Measurements from ENCODE around the gene KCNAB1. TPM values are rescaled to one million over a fixed set of nuclear protein-coding genes. Genes with fewer than 3 reads are reported as not detected.

Gene KCNAB1
- total and polyA plus RNA-seq, 4 donors = 8.9 to 45.8 (median 17.8) TPM

DNA sequence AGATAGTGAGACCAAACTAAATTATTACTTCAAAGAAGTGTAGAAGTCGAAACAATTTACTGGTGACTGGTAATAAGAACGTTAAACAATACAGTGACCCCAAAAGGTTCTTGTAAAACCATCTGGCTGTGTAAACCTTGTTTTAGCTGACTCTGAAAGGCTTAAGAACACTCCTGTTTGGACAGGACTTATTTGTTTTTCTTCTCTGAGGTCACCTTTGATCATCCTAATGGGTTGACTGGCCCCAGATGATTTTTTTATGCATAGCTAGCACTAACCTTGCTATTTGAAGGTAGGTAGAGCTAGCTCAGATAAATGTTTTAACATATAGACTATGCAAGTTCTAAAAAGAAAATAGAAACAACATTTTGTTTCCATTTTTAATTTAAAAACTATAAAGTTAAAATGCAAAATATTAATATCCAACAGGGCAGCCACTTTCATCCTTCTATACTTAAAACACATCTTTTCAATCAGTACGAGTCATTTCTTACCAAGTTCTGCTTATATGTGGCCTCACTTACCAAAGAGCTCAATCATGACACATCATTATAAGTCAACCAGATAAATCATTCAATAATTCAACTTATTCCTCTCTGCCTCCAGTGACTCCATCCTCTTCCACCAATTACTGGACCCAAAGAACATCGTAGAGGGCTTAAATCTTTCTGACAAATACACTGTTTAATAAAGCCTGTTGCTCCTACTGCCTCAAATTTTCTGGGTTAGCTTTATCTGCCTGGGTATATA, 275.8 kb downstream of the KCNAB1 start:
- 95% methylated on average over 4 of the region's 4 CpGs for WGBS, 2 donors
- no peaks in the 10 kb centered on the region for H3K9me3 ChIP-seq (ENCODE audit: control insufficient read depth, low read length)
- H3K36me3 ChIP-seq (ENCODE audit: control insufficient read depth in 1 of 2, insufficient read depth in 2 of 2, low read length in 1 of 2) = no peaks in the 10 kb centered on the region
- H3K4me1 ChIP-seq (ENCODE audit: control insufficient read depth in 1 of 2, insufficient read depth in 2 of 2, low read length in 2 of 2) = peaks cover 0 to 2% of the 10 kb centered on the region in 2 donors
- no peaks in the 10 kb centered on the region for H3K27me3 ChIP-seq (ENCODE audit: control insufficient read depth in 1 of 2, insufficient read depth in 2 of 2, low read length in 1 of 2)
- DNase-seq (no peak), ATAC-seq (ENCODE audit: low FRiP score) (no peak)
- H3K4me3 ChIP-seq (ENCODE audit: low read length in 2 of 2) = no peak overlapping the region
- no peak overlapping the region for H3K27ac ChIP-seq (ENCODE audit: low read depth in 1 of 2, low read length in 2 of 2)
- intact Hi-C loops (cut with DNase I) = no loop called here

DNA sequence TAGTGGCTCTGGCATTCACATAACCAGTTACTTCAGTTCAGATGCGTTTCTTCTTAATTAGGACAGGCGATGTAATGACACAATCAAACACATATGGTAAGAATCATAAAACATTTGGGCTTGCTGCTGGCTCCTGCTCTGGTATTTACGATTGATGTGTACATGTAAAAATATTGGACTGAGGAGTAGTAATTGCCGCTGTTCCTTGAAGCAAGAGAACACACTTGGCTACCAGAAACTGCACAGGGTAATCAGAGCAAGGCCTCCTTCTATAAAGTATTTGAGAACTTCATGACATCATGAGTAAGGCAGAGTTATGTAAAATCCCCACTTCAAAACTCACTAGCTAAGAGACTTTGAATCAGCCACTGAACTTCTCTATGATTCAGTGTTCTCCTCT, 276.5 kb downstream of the KCNAB1 start:
- Histone ChIP-seq H3K27ac (ENCODE audit: low read depth in 1 of 2, low read length in 2 of 2) (no peak overlapping the region), H3K4me3 (ENCODE audit: low read length in 2 of 2) (no peak overlapping the region), H3K9me3 (ENCODE audit: control insufficient read depth, low read length) (no peaks in the 10 kb centered on the region), H3K36me3 (ENCODE audit: control insufficient read depth in 1 of 2, insufficient read depth in 2 of 2, low read length in 1 of 2) (no peaks in the 10 kb centered on the region), H3K27me3 (ENCODE audit: control insufficient read depth in 1 of 2, insufficient read depth in 2 of 2, low read length in 1 of 2) (no peaks in the 10 kb centered on the region), H3K4me1 (ENCODE audit: control insufficient read depth in 1 of 2, insufficient read depth in 2 of 2, low read length in 2 of 2) (peaks cover 0 to 7% of the 10 kb centered on the region in 2 donors)
- no peak for DNase-seq
- no peak for ATAC-seq (ENCODE audit: low FRiP score)
- intact Hi-C loops (cut with DNase I) = no loop called here
- 95 to 96% methylated on average over 4 of the region's 4 CpGs for WGBS, 2 donors

DNA sequence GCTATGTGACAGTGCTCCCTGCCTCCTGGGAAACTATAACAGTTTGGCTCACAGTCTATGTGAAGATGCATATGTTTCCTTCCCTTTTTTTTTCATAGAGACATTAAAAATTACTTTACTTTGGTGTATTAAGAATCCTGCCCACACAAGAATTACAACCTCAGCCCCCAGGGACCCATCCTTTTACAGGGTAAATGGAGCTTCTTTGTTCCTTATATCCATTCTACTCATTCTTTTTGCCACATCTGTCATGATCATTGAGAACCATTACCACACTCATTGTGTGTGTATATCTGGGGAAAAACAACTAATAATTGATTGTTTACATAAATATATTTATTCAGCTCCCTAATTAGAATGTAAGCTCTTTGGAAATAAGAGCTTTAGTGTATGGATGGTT, 277.2 kb downstream of the KCNAB1 start:
- DNase-seq (no peak), ATAC-seq (ENCODE audit: low FRiP score) (no peak)
- no peaks in the 10 kb centered on the region for H3K9me3 ChIP-seq (ENCODE audit: control insufficient read depth, low read length)
- no peak overlapping the region for H3K4me3 ChIP-seq (ENCODE audit: low read length in 2 of 2)
- peaks cover 0 to 7% of the 10 kb centered on the region in 2 donors for H3K4me1 ChIP-seq (ENCODE audit: control insufficient read depth in 1 of 2, insufficient read depth in 2 of 2, low read length in 2 of 2)
- H3K27me3 ChIP-seq (ENCODE audit: control insufficient read depth in 1 of 2, insufficient read depth in 2 of 2, low read length in 1 of 2) = no peaks in the 10 kb centered on the region
- no peak overlapping the region for H3K27ac ChIP-seq (ENCODE audit: low read depth in 1 of 2, low read length in 2 of 2)
- intact Hi-C loops (cut with DNase I) = no loop called here
- H3K36me3 ChIP-seq (ENCODE audit: control insufficient read depth in 1 of 2, insufficient read depth in 2 of 2, low read length in 1 of 2) = no peaks in the 10 kb centered on the region

DNA sequence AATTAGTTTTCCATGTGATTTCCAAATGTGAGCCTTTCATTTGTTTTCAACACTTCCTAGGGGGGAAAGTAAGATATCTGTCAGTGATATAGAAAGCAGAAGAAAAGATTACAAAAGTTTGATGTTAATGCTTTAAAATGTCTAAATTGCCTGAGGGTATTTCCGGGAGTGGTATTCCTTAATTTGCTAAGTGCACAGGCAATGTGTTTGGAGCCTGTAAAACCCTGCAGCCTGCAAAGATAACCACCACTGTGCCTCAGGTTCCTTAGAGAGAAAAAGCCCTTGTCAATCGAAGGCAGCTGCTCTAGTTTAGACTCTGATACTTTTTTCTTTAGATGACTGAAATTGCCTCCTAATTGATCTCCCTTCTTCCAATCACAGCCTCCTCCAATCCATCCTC, 279.7 kb downstream of the KCNAB1 start:
- Histone ChIP-seq H3K27ac (ENCODE audit: low read depth in 1 of 2, low read length in 2 of 2) (no peak overlapping the region), H3K9me3 (ENCODE audit: control insufficient read depth, low read length) (peaks cover under 1% of the 10 kb centered on the region), H3K36me3 (ENCODE audit: control insufficient read depth in 1 of 2, insufficient read depth in 2 of 2, low read length in 1 of 2) (no peaks in the 10 kb centered on the region), H3K27me3 (ENCODE audit: control insufficient read depth in 1 of 2, insufficient read depth in 2 of 2, low read length in 1 of 2) (no peaks in the 10 kb centered on the region), H3K4me3 (ENCODE audit: low read length in 2 of 2) (no peak overlapping the region), H3K4me1 (ENCODE audit: control insufficient read depth in 1 of 2, insufficient read depth in 2 of 2, low read length in 2 of 2) (peaks cover 0 to 5% of the 10 kb centered on the region in 2 donors)
- ATAC-seq (ENCODE audit: low FRiP score) (no peak), DNase-seq (no peak)
- 91 to 93% methylated on average over 2 of the region's 2 CpGs for WGBS, 2 donors
- intact Hi-C loops (cut with DNase I) = no loop called here

DNA sequence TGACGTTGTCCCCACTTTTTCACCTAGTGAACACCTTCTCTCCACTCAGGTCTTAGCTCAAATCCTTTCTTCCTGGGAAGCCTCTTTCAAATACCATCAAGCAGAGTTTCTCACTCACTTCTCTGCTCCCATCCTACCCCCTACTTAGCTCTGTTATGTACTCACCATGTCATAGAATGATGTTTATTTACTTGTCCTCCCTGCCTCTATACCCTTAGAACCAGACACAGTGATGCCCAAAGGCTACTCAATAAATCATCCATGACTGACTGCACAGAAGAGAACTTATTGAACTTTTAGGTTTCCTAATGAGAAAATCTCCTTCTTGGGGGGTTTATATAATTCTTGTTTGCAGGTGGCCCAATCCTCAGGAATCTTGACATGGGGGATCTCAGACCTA, 280.4 kb downstream of the KCNAB1 start:
- no peak for DNase-seq

DNA sequence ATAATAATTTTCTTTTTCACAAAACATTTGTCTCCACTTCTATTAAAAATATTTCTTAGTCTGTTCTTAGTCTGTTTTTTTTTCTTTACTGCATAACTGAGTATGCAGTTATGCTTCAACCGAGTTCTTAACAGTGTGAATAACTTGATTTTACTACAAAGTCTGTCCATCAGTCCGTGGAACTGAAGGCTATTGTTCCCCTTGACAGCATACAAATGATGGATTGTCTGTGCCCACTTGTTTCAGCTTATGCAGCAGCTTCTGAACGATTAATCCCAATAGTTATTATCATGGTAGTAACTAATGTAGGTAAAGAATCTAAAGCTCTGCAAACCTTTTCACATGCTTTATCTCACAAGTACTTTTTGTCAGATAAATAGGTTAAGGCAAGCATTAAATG, 283.8 kb downstream of the KCNAB1 start:
- DNase-seq (no peak), ATAC-seq (ENCODE audit: low FRiP score) (no peak)
- H3K4me1 ChIP-seq (ENCODE audit: control insufficient read depth in 1 of 2, insufficient read depth in 2 of 2, low read length in 2 of 2) = peaks cover 0 to 5% of the 10 kb centered on the region in 2 donors
- 52% methylated on average over 3 of the region's 3 CpGs for WGBS, 2 donors
- intact Hi-C loops (cut with DNase I) = no loop called here
- peaks cover 1% of the 10 kb centered on the region for H3K9me3 ChIP-seq (ENCODE audit: control insufficient read depth, low read length)
- no peaks in the 10 kb centered on the region for H3K36me3 ChIP-seq (ENCODE audit: control insufficient read depth in 1 of 2, insufficient read depth in 2 of 2, low read length in 1 of 2)
- no peak overlapping the region for H3K27ac ChIP-seq (ENCODE audit: low read depth in 1 of 2, low read length in 2 of 2)
- no peak overlapping the region for H3K4me3 ChIP-seq (ENCODE audit: low read length in 2 of 2)
- H3K27me3 ChIP-seq (ENCODE audit: control insufficient read depth in 1 of 2, insufficient read depth in 2 of 2, low read length in 1 of 2) = no peaks in the 10 kb centered on the region

More for the DNA sequence above, 280.4 kb downstream of the KCNAB1 start:
- Histone ChIP-seq H3K27ac (ENCODE audit: low read depth in 1 of 2, low read length in 2 of 2) (no peak overlapping the region), H3K4me3 (ENCODE audit: low read length in 2 of 2) (no peak overlapping the region), H3K36me3 (ENCODE audit: control insufficient read depth in 1 of 2, insufficient read depth in 2 of 2, low read length in 1 of 2) (no peaks in the 10 kb centered on the region), H3K4me1 (ENCODE audit: control insufficient read depth in 1 of 2, insufficient read depth in 2 of 2, low read length in 2 of 2) (peaks cover 0 to 5% of the 10 kb centered on the region in 2 donors), H3K27me3 (ENCODE audit: control insufficient read depth in 1 of 2, insufficient read depth in 2 of 2, low read length in 1 of 2) (no peaks in the 10 kb centered on the region), H3K9me3 (ENCODE audit: control insufficient read depth, low read length) (peaks cover 1% of the 10 kb centered on the region)
- no peak for ATAC-seq (ENCODE audit: low FRiP score)
- WGBS, 2 donors = 88 to 90% methylated on average over 1 of the region's 1 CpG
- intact Hi-C loops (cut with DNase I) = no loop called here

DNA sequence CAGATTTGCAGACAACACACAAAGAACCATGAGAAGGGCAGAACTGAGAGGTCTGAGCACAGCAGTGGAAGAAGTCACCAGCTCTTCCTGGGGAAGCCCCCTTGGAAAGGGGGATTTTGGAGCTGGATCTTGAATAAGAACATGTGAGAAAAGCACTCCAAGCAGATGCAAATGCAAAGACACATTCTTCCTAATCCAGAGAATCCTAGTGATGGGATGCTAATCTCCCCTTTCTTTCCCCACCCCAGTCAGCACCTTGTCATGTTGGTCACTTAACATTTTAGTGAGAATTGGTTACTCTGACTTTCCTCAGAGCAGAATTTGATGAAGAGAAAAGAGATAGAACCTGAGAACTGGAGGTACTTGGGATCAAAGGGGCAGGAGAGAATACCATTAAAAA, 286.0 kb downstream of the KCNAB1 start:
- ATAC-seq (ENCODE audit: low FRiP score) (peak; percentile 33), DNase-seq (no peak)
- no peak overlapping the region for H3K4me3 ChIP-seq (ENCODE audit: low read length in 2 of 2)
- no peaks in the 10 kb centered on the region for H3K36me3 ChIP-seq (ENCODE audit: control insufficient read depth in 1 of 2, insufficient read depth in 2 of 2, low read length in 1 of 2)
- no peaks in the 10 kb centered on the region for H3K27me3 ChIP-seq (ENCODE audit: control insufficient read depth in 1 of 2, insufficient read depth in 2 of 2, low read length in 1 of 2)
- intact Hi-C loops (cut with DNase I) = no loop called here
- H3K9me3 ChIP-seq (ENCODE audit: control insufficient read depth, low read length) = peaks cover 1% of the 10 kb centered on the region
- H3K27ac ChIP-seq (ENCODE audit: low read depth in 1 of 2, low read length in 2 of 2) = no peak overlapping the region
- H3K4me1 ChIP-seq (ENCODE audit: control insufficient read depth in 1 of 2, insufficient read depth in 2 of 2, low read length in 2 of 2) = peaks cover 0 to 2% of the 10 kb centered on the region in 2 donors

DNA sequence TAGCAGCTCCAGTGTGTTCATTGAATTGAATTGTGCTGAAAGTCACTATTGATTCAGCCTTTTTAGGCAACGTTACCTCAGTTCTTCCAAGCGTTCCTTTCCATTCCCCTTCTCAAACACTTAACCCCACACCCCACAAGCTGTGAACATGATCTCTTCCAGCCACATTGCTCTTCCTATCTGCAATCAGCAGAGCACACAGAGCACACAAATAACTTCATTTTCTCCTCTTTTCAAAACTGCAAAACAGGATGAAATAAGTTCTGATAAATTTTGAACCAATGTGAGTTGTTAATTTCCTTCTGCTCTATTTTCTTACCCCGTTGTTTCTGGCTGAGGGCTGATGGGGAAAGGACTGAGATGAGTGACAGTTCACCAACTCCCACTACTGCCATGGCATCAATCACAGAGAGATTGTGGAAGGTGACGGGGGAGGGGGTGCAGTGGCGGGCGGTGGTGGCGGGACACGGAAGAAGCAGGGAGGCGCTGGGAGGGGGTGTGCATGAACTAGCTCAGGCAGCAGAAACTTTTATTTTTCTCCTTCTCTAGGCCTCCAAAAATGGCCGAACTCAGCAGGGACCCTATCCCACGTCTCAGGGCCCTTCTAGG, 287.3 kb downstream of the KCNAB1 start:
- H3K4me3 ChIP-seq (ENCODE audit: low read length in 2 of 2) = no peak overlapping the region
- 87% methylated on average over 11 of the region's 11 CpGs for WGBS, 2 donors
- peaks cover 1% of the 10 kb centered on the region for H3K9me3 ChIP-seq (ENCODE audit: control insufficient read depth, low read length)
- intact Hi-C loops (cut with DNase I) = no loop called here
- H3K27me3 ChIP-seq (ENCODE audit: control insufficient read depth in 1 of 2, insufficient read depth in 2 of 2, low read length in 1 of 2) = no peaks in the 10 kb centered on the region
- H3K36me3 ChIP-seq (ENCODE audit: control insufficient read depth in 1 of 2, insufficient read depth in 2 of 2, low read length in 1 of 2) = no peaks in the 10 kb centered on the region
- DNase-seq = no peak
- no peak overlapping the region for H3K27ac ChIP-seq (ENCODE audit: low read depth in 1 of 2, low read length in 2 of 2)
- no peak for ATAC-seq (ENCODE audit: low FRiP score)
- H3K4me1 ChIP-seq (ENCODE audit: control insufficient read depth in 1 of 2, insufficient read depth in 2 of 2, low read length in 2 of 2) = no peaks in the 10 kb centered on the region

DNA sequence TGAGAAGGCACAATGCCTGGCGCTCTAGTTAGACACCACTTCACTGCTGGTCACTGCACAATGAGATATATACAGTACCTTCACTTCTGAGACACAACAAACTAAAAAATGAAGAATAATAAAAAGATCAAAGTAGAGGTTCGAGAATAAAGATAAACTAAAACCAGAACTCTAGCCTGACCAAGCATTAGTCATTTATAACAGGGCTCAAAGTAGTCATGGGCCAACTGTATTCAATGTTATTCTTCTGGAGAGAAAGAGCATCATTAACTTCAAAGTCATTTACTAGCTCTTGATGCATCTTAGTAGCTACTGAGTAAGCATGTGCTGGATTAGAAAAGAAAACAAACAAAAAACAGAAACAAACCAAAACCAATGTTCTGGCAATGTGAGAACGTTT, 289.3 kb downstream of the KCNAB1 start:
- no peak for DNase-seq
- Histone ChIP-seq H3K4me3 (ENCODE audit: low read length in 2 of 2) (no peak overlapping the region), H3K4me1 (ENCODE audit: control insufficient read depth in 1 of 2, insufficient read depth in 2 of 2, low read length in 2 of 2) (no peaks in the 10 kb centered on the region), H3K27ac (ENCODE audit: low read depth in 1 of 2, low read length in 2 of 2) (no peak overlapping the region), H3K36me3 (ENCODE audit: control insufficient read depth in 1 of 2, insufficient read depth in 2 of 2, low read length in 1 of 2) (no peaks in the 10 kb centered on the region), H3K9me3 (ENCODE audit: control insufficient read depth, low read length) (peaks cover 1% of the 10 kb centered on the region), H3K27me3 (ENCODE audit: control insufficient read depth in 1 of 2, insufficient read depth in 2 of 2, low read length in 1 of 2) (no peaks in the 10 kb centered on the region)
- WGBS, 2 donors = 82 to 83% methylated on average over 3 of the region's 3 CpGs
- intact Hi-C loops (cut with DNase I) = no loop called here
- ATAC-seq (ENCODE audit: low FRiP score) = no peak

Data from aorta (tissue), 5 donors.